Left cardiac atrium (tissue), 4 donors: ENCODE results near the gene CCDC102B. TPM values are rescaled to one million over a fixed set of nuclear protein-coding genes. Genes with fewer than 3 reads are reported as not detected.
"Not testable (repeated sequence)": the region's sequence is repeated elsewhere in the genome, so short reads cannot be mapped to it uniquely, and the experiment has no call there.

Experiments used
- ATAC-seq, 2 donors: fragments of 200-7000 bp; cut with Tn5 transposase; one replicate each; pipeline ENCODE4 v1.9.1; 2020; ENCODE audit warnings: mild to moderate bottlenecking in 2 of 2, moderate library complexity in 2 of 2
- DNase-seq: peaks from one replicate; pipeline ENCODE4 v3.0.0-alpha.2; 2020
- intact Hi-C, 2 donors: fragments of 100-400 bp; cut with DNase I; formaldehyde crosslinking; loops; one replicate each; pipeline versions ENCODE4 v1.14.1 to v1.15.1; 2022 to 2023
- long read RNA-seq: library from polyadenylated mRNA; unstranded; transcript quantifications from one replicate; pipeline ENCODE4 v2.0.0, GENCODE V29; 2021
- total RNA-seq, 2 donors: library from RNA; stranded (reverse); fragmentation: NEBNext Ultra II Directional; extraction: Animal tissue kit (Norgen Biotek cat#: 25700); gene quantifications; one replicate each; pipeline ENCODE4 v1.2.1, GENCODE V29; 2021
- donor health status: DM: no; HTN: yes; CAD: no.
- donor health status: DM: no; HTN: yes; CAD: no; lungs with severe emphysema.
- donor health status: DM: yes; HTN: yes; CAD: no.
- donor health status: Dilated cardiomyopathy.

The CCDC102B gene
- 1 to 10 TPM; 7.4 to 8.6 TPM for total RNA-seq
- long read RNA-seq, partial matches to known transcripts: 0 of 4 reads
- long read RNA-seq, other reads (novel, unspliced or antisense): 3 of 4 reads

DNA sequence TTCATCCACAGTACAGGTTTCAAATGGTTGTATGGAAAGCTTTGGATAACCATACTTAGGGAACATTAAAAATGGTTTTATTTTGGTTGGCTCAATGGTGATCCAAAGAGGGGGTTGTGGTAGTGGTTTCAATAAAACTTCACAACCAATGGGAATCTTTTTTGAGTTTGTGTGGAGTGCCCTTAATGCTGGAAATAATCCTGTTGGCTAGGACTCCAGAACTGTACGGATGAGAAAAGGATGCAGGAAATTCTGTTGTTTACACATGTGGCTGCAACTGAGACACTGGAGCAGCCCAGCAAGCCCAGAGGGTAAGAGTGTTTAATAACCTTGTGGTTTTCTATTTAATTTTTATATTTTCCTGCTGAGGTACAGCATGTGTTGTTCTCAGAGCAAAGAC, at the start of gene CCDC102B:
CCDC102B (plus strand) TSS at position 210 of the 400 bp plus-strand sequence. CDS start 38,684 bp downstream, outside the sequence.
- peak; percentile 44 to 55 for ATAC-seq

DNA sequence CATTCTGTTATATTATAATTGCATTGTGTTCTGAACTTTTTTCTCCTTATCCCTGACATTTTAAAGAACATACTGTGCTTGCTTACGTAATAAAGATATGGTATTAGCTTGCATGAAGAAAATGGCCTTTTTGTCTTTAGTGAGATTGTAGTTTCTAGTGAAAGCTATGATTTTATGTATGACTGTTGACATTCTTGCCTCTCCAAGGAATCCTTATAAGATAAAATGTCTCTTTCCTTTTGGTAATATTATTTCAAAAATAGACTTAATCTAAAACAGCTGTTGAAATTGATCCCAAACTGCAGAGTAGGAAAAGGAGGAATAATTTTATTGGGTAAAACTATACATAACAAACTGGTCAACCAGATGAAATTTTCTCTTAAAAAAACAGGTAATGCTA, 40.8 kb upstream of the CCDC102B start:
- no peak for DNase-seq
- no peak for ATAC-seq
- intact Hi-C loops: no loop called here

More for the DNA sequence above, at the start of gene CCDC102B:
- intact Hi-C loops: no loop called here
- DNase-seq: no peak

- ATAC-seq (no peak), DNase-seq (no peak)
- intact Hi-C loops: no loop called here
Observed at GRCh38 chr18:68759308-68759707, 38.6 kb upstream of the CCDC102B start.

DNA sequence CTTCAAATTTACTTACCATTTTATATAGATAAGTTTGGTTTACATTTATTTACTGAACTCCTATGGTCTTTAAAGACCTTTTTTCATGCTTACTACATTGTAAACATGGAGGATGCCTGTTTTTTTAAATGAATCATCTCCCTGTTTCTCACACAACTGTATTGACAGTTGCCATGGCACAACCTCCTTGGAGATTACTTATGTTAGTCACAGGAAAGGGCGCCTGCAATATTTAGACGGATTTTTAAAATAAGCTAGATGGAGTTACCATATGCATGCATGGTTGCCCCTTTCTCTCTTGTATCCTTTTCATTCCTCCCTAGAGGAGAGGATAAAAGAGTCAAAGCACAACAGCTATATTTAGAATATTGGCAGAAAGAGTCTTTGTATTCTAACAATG, 34.8 kb upstream of the CCDC102B start:
- ATAC-seq: no peak
- intact Hi-C loops: no loop called here

DNA sequence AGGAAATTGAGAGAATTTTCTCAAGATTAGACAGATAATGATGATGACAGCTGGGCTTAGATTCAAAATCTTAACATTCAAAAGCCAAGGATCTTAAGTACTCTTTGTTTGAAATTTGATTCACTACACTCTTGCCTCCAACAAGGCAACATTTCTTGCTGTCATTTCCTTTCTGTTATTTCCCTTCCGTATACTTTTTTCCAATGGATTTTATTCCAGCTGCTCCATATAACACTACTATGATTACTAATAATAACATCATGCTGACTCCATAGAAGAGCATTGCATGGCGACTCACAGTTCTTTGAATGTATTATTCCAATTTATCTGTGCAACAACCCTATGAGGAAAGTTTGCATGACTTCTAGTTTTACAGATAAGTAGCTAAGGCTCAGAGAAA, 33.9 kb upstream of the CCDC102B start:
- intact Hi-C loops: no loop called here
- ATAC-seq (no peak), DNase-seq (no peak)

More for the DNA sequence above, 34.8 kb upstream of the CCDC102B start:
- DNase-seq: no peak

DNA sequence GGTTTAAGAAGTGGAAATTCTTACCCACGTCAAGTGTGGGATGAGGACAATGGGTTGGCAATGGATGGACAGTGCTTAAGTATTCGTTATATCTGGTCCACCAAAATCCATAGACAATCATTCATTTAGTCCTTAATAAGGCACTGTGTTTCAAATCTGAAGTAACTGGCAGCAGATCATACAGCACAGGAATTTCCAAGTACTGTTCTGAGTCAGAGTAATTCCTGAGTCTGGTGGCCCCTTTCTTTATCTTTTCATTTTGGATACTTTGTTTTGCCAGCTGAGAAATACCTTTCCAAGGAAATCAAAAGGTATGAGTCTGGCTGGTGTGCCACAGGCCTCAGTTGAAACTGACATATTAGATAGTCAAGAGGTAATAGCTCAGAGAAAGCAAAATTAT, 31.4 kb upstream of the CCDC102B start:
- ATAC-seq (peak in 1 of 2 donors; percentile 49), DNase-seq (no peak)
- intact Hi-C loops: no loop called here

DNA sequence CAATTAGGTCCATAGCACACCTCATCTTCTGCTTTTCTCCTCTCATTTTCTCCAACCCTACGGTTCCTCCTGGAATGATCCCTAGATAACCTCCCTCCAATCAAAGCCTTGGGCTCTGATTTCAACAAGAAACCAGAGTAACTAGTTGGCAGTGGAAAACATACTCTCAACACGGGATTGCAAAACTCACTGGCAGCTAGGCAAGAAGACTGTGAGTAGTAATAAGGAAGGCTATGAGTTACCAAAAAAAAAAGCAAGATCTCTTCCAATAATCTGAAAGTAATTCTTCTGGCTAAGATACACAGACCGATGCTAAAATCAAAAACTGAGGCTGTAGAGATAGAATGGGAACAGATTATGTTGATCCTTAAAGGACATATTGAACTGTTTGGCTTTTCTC, 28.4 kb upstream of the CCDC102B start:
- intact Hi-C loops: no loop called here
- ATAC-seq (peak; percentile 74 to 88), DNase-seq (peak; percentile 44)

GRCh38 chr18:68772268-68772667, 25.6 kb upstream of the CCDC102B start:
- intact Hi-C loops: no loop called here
- ATAC-seq (peak in 1 of 2 donors; percentile 44), DNase-seq (no peak)

DNA sequence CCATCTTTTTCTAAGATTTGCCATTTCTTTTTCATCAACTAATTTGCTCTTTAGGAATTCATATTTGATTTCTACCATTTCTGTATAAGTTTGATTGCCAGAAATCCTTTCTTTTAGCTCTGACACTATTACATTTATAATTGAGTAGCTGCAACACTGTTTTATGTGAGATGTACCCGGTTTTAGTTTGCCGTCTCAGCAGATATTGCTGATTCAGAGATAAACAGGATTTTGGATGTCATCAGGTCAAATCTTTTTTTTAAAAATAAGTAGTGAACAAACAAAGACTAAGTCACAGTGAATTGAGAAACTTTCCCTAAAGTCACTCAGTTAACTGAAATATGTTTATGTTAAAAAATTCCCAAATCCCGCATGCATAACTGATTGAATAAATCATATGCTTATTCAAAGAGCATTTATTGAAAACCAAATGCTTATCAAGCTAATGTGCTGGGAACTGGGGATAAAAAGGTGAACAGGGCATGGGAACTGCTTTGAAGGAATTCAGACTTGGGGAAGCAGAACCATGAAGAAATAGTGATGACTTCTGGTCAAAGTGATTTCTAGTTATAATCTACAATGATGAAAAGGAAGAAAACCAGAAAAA, 19.5 kb upstream of the CCDC102B start:
- no peak for ATAC-seq
- DNase-seq: no peak
- intact Hi-C loops: no loop called here

- no peak for ATAC-seq
- intact Hi-C loops: no loop called here
Observed at GRCh38 chr18:68779169-68779568, 18.7 kb upstream of the CCDC102B start.

GRCh38 chr18:68780802-68781635, 16.9 kb upstream of the CCDC102B start:
- ATAC-seq (no peak), DNase-seq (no peak)
- intact Hi-C loops: no loop called here

More at GRCh38 chr18:68779169-68779568, 18.7 kb upstream of the CCDC102B start:
- DNase-seq: no peak

DNA sequence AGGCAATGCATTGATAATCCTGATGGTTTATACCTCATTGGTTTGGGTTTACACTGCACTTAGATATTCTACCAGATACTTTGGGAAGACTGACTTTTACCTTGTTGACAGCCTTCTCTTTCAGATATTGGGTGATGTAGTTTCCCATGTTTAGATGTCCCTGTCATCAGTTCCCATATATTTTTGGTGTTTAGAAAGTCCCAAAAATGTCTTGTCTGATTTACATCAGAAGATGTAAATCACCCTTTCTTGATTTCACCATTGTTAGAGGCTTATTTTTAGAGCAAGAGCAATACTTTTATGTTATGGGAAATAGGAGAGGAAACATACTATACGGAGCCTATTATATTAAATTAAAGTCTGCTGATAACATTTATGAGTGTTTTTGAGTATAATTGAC, 14.4 kb upstream of the CCDC102B start:
- intact Hi-C loops: no loop called here
- no peak for ATAC-seq
- DNase-seq: no peak

GRCh38 chr18:68784071-68784470, 13.8 kb upstream of the CCDC102B start:
- intact Hi-C loops: no loop called here

DNA sequence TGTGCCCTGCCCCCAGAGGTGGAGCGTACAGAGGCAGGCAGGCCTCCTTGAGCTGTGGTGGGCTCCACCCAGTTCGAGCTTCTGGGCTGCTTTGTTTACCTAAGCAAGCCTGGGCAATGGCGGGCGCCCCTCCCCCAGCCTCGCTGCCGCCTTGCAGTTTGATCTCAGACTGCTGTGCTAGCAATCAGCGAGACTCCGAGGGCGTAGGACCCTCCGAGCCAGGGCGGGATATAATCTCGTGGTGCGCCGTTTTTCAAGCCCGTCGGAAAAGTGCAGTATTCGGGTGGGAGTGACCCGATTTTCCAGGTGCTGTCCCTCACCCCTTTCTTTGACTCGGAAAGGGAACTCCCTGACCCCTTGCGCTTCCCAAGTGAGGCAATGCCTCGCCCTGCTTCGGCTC, 7.6 kb upstream of the CCDC102B start:
- ATAC-seq, intact Hi-C loops, DNase-seq: not testable (repeated sequence)

More at GRCh38 chr18:68784071-68784470, 13.8 kb upstream of the CCDC102B start:
- DNase-seq (no peak), ATAC-seq (no peak)

- intact Hi-C loops: no loop called here
- ATAC-seq: peak in 1 of 2 donors; percentile 61
Observed at GRCh38 chr18:68791801-68792200, 6.1 kb upstream of the CCDC102B start.

DNA sequence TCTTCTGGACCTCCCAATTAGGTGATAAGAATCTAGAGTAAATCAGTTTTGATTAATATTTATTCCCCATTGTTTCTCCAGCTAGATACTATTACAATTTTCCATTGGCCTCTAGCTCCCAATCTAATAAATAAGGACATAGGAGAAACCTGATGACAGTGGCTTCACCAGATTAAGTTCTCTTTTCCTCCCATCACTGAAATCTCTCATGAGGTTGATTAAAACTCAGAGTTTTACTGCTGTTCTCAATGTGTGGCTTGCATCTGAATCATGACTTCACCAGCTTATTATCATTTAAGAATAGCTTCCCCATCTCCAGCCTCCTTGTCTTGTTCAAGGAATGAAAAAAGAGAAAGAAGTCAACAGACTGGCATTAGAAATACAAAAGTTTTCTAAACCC, 3.9 kb upstream of the CCDC102B start:
- ATAC-seq (no peak), DNase-seq (no peak)
- intact Hi-C loops: no loop called here

More at GRCh38 chr18:68791801-68792200, 6.1 kb upstream of the CCDC102B start:
- no peak for DNase-seq

- ATAC-seq: peak; percentile 65 to 68
- intact Hi-C loops: no loop called here
Observed at GRCh38 chr18:68796936-68797690, 767 bp upstream of the CCDC102B start.

DNA sequence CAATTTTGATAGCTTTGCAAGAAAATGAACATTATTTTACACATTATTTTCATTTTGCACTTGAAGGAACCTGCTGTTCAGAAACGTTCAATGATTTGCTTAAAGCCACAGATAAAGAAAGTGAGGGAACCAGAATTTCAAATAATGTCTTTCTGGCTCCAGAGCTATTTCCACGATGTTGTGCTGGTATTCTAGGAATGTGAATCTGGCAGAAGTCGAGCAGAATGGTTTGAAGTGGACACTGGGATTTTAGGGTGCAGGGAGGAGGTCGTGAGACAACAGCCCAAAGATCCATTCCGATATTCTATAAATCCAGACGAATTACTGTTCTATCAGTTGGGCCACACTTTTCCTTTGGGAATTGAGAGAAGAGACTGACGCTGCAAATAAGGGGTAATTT, 2.2 kb downstream of the CCDC102B start:
- intact Hi-C loops: no loop called here
- ATAC-seq (no peak), DNase-seq (no peak)

More at GRCh38 chr18:68796936-68797690, 767 bp upstream of the CCDC102B start:
- DNase-seq: peak; percentile 21

DNA sequence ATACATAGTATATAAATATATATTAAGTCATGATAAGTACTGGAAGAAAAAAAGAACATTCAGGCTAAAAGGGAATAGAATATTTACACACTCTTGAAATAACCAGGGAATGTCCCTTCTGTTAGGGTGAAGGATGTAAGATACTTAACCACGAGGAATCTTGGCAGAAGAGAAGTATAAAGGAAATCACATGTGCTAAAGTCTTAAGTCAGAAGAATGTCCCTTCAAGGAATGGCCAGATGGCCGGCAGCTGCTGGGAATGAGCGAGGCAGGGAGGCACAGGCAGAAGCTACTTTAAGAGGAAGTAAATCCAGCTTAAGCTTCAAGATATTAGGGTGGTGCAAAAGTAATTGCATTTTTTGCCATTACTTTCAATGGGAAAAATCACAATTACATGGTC, 5.5 kb downstream of the CCDC102B start:
- DNase-seq (peak; percentile 39), ATAC-seq (peak; percentile 88 to 90)
- intact Hi-C loops: no loop called here

- DNase-seq (no peak), ATAC-seq (no peak)
- intact Hi-C loops: no loop called here
Observed at GRCh38 chr18:68817584-68817983, 19.7 kb downstream of the CCDC102B start.
